GM23338 (cell line): ENCODE results near the gene GSTM5. TPM values are rescaled to one million over a fixed set of nuclear protein-coding genes. Genes with fewer than 3 reads are reported as not detected.

Experiments used
- ATAC-seq: fragments of 200-7000 bp; cut with Tn5 transposase; 3 replicates; pipeline ENCODE4 v1.9.1; 2020
- DNase-seq: peaks from one replicate; pipeline ENCODE4 v3.0.0-alpha.2; 2015; ENCODE audit warnings: low spot score
- H2AFZ ChIP-seq: fragments of 200-600 bp; sonication (generic); 2 replicates; pipeline ENCODE4 v1.8.0; 2016; ENCODE audit warnings: antibody characterized with exemption, mild to moderate bottlenecking, moderate library complexity
- H3F3A ChIP-seq: fragments of 200-600 bp; sonication (generic); replicated peaks from 2 replicates; pipeline ENCODE4 v1.8.0; 2017; ENCODE audit warnings: antibody characterized with exemption, mixed run types, low read depth
- H3K27ac ChIP-seq: fragments of 200-600 bp; sonication (generic); 2 replicates; pipeline ENCODE4 v1.6.1; 2016; ENCODE audit warnings: low read depth
- H3K27me3 ChIP-seq: fragments of 200-600 bp; sonication (generic); 2 replicates; pipeline ENCODE4 v1.8.0; 2016; ENCODE audit warnings: mild to moderate bottlenecking, mixed run types, moderate library complexity; ENCODE audit not compliant: insufficient read depth
- H3K36me3 ChIP-seq: fragments of 200-600 bp; sonication (generic); 2 replicates; pipeline ENCODE4 v1.8.0; 2016; ENCODE audit warnings: mild to moderate bottlenecking; ENCODE audit not compliant: insufficient read depth
- H3K4me1 ChIP-seq: fragments of 200-600 bp; sonication (generic); 2 replicates; pipeline ENCODE4 v1.8.0; 2016; ENCODE audit warnings: mild to moderate bottlenecking, moderate library complexity; ENCODE audit not compliant: insufficient read depth
- H3K4me2 ChIP-seq: fragments of 200-600 bp; sonication (generic); 2 replicates; pipeline ENCODE4 v1.7.1; 2017; ENCODE audit warnings: mixed run types
- H3K4me3 ChIP-seq: fragments of 200-600 bp; sonication (generic); 2 replicates; pipeline ENCODE4 v1.6.1; 2016; ENCODE audit warnings: mixed run types
- H3K79me2 ChIP-seq: fragments of 200-600 bp; sonication (generic); replicated peaks from 2 replicates; pipeline ENCODE4 v1.8.0; 2017; ENCODE audit warnings: mild to moderate bottlenecking; ENCODE audit not compliant: insufficient read depth
- H3K9me2 ChIP-seq: fragments of 200-600 bp; sonication (generic); 2 replicates; pipeline ENCODE4 v1.8.0; 2017; ENCODE audit not compliant: insufficient read depth
- H4K20me1 ChIP-seq: fragments of 200-600 bp; sonication (generic); replicated peaks from 2 replicates; pipeline ENCODE4 v1.8.0; 2017; ENCODE audit warnings: mild to moderate bottlenecking; ENCODE audit not compliant: insufficient read depth
- H3K27ac Mint-ChIP-seq: 2 replicates; pipeline ENCODE4 v1.8.0; 2020; ENCODE audit warnings: inconsistent platforms, mild to moderate bottlenecking, moderate library complexity, mixed read lengths
- H3K27me3 Mint-ChIP-seq: 3 replicates; pipeline ENCODE4 v1.8.0; 2022; ENCODE audit warnings: low read depth, mild to moderate bottlenecking, moderate library complexity, mixed read lengths, inconsistent platforms; ENCODE audit not compliant: insufficient read depth, poor library complexity
- H3K36me3 Mint-ChIP-seq: 3 replicates; pipeline ENCODE4 v1.8.0; 2021; ENCODE audit warnings: low read depth, mild to moderate bottlenecking, inconsistent platforms, moderate library complexity, mixed read lengths
- H3K4me1 Mint-ChIP-seq: 3 replicates; pipeline ENCODE4 v1.8.0; 2020; ENCODE audit warnings: mild to moderate bottlenecking, inconsistent platforms, mixed read lengths
- H3K4me3 Mint-ChIP-seq: 3 replicates; pipeline ENCODE4 v1.8.0; 2021; ENCODE audit warnings: moderate library complexity, mild to moderate bottlenecking, inconsistent platforms, mixed read lengths
- H3K9me3 Mint-ChIP-seq: 3 replicates; pipeline ENCODE4 v1.8.0; 2020; ENCODE audit warnings: moderate library complexity, mild to moderate bottlenecking, inconsistent platforms, mixed read lengths
- CREB1 ChIP-seq: fragments of 250-450 bp; sonication (Bioruptor Pico); IDR thresholded peaks from 2 replicates; pipeline ENCODE4 v1.5.0; 2020; ENCODE audit warnings: low read depth, mild to moderate bottlenecking, moderate library complexity
- EZH2 ChIP-seq: fragments of 200-600 bp; sonication (generic); IDR thresholded peaks from one replicate; pipeline ENCODE4 v1.8.0; 2017; ENCODE audit warnings: antibody characterized with exemption, mild to moderate bottlenecking, low read depth; ENCODE audit not compliant: unreplicated experiment
- EZH2phosphoT487 ChIP-seq: fragments of 200-600 bp; sonication (generic); IDR thresholded peaks from one replicate; pipeline ENCODE4 v1.8.1; 2018; ENCODE audit warnings: antibody characterized with exemption; ENCODE audit not compliant: unreplicated experiment
- JUNB ChIP-seq: IDR thresholded peaks from one replicate; pipeline ENCODE4 v1.6.1; 2016; ENCODE audit warnings: antibody characterized with exemption; ENCODE audit not compliant: unreplicated experiment
- NANOG ChIP-seq: IDR thresholded peaks from 2 replicates; pipeline ENCODE4 v1.6.1; 2016; ENCODE audit warnings: antibody characterized with exemption, borderline replicate concordance
- POLR2AphosphoS5 ChIP-seq: IDR thresholded peaks from 2 replicates; pipeline ENCODE4 v1.6.1; 2016; ENCODE audit warnings: antibody characterized with exemption, low read depth
- STAT1 ChIP-seq: IDR thresholded peaks from one replicate; pipeline ENCODE4 v1.6.1; 2016; ENCODE audit warnings: antibody characterized with exemption; ENCODE audit not compliant: unreplicated experiment
- ZNF114 ChIP-seq: fragments of 250-450 bp; sonication (Bioruptor Pico); IDR thresholded peaks from 2 replicates; pipeline ENCODE4 v1.5.0; 2020; ENCODE audit warnings: mild to moderate bottlenecking, moderate library complexity
- ZNF331 ChIP-seq: fragments of 250-450 bp; sonication (Bioruptor Pico); IDR thresholded peaks from 2 replicates; pipeline ENCODE4 v1.5.0; 2020; ENCODE audit warnings: low read depth, mild to moderate bottlenecking, moderate library complexity
- polyA plus RNA-seq: library from polyadenylated mRNA; unstranded; fragments of >200 nt; fragmentation: Nextera tagmentation; extraction: Ambion mirVana; gene quantifications from 2 replicates; pipeline ENCODE4 v1.2.1, GENCODE V29; 2016
- total RNA-seq: library from RNA; depleted of rRNA; stranded (reverse); fragments of >200 nt; shearing (Covaris generic); gene quantifications from 2 replicates; pipeline ENCODE4 v1.2.3, GENCODE V29; 2014
- TF ChIP-seq, protein P1 (sequence below): IDR thresholded peaks from 2 replicates; pipeline ENCODE4 v1.6.1; 2016; ENCODE audit warnings: antibody characterized with exemption
- TF ChIP-seq, protein P2 (sequence below): fragments of 250-450 bp; sonication (Bioruptor Pico); IDR thresholded peaks from 2 replicates; pipeline ENCODE4 v1.5.0; 2020; ENCODE audit warnings: mild to moderate bottlenecking, moderate library complexity
- TF ChIP-seq, protein P3 (sequence below): IDR thresholded peaks from one replicate; pipeline ENCODE4 v1.6.1; 2018; ENCODE audit warnings: antibody characterized with exemption; ENCODE audit not compliant: unreplicated experiment
- TF ChIP-seq, protein P4 (sequence below), 2 experiments: fragments of 200-600 bp in 1 of 2; sonication (generic) in 1 of 2; conservative IDR thresholded peaks; 2 replicates each; pipeline versions ENCODE4 v1.5.1 to v1.6.1; 2016 to 2017; ENCODE audit warnings: antibody characterized with exemption in 2 of 2, low read depth in 2 of 2, mild to moderate bottlenecking in 2 of 2, moderate library complexity in 1 of 2

The GSTM5 gene
- total and polyA plus RNA-seq, 2 experiments from 2014 or later = 2.5 to 5.0 TPM

DNA sequence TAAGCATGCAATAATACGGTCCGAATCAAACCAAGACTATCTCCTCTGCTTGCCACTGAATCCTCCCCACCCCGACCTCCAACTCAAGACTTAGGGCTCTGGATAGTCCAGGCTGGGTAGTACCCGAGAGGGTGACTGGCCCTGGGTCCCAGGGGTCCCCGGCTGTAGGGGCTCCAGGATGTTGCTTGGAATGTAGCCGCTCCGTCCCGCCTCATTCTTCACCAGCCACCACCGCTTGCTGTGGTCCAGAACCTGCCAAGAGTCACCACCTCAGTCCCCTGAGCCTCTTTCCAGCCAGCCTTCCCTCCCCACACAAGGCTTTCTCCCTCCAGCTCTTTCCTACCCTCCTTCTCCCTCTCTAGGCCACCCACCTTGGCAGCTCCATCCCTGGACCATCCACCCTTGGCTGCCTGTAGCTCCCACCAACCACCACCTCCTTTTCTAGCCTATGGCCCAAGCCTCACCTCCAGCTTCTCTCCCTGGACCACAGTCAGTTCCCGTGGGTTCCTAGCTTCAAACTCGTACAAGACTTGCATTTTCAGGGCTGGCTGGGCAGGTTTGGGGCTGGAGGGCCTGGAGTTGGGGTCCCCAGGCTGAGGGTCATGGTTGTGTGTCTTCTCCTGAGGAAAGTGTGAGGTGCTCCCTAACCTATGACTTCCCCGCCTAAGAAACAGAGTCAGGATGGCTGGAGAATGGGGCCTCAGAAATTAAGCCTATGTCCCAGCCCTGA, 39.6 kb downstream of the GSTM5 start:
- peaks cover 9% of the 10 kb centered on the region; the same call in 2 of the 3 replicates for H3K36me3 Mint-ChIP-seq
- H3K27ac Mint-ChIP-seq = no peak overlapping the region
- TF ChIP-seq EZH2 = no peak
- TF ChIP-seq ZNF331 (CRISPR knock-in tag) = no peak
- TF ChIP-seq, protein P1, sequence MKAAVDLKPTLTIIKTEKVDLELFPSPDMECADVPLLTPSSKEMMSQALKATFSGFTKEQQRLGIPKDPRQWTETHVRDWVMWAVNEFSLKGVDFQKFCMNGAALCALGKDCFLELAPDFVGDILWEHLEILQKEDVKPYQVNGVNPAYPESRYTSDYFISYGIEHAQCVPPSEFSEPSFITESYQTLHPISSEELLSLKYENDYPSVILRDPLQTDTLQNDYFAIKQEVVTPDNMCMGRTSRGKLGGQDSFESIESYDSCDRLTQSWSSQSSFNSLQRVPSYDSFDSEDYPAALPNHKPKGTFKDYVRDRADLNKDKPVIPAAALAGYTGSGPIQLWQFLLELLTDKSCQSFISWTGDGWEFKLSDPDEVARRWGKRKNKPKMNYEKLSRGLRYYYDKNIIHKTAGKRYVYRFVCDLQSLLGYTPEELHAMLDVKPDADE = no peak
- TF ChIP-seq STAT1 = no peak
- TF ChIP-seq EZH2phosphoT487 = no peak
- TF ChIP-seq JUNB = no peak
- no peak for TF ChIP-seq NANOG
- TF ChIP-seq, protein P2, sequence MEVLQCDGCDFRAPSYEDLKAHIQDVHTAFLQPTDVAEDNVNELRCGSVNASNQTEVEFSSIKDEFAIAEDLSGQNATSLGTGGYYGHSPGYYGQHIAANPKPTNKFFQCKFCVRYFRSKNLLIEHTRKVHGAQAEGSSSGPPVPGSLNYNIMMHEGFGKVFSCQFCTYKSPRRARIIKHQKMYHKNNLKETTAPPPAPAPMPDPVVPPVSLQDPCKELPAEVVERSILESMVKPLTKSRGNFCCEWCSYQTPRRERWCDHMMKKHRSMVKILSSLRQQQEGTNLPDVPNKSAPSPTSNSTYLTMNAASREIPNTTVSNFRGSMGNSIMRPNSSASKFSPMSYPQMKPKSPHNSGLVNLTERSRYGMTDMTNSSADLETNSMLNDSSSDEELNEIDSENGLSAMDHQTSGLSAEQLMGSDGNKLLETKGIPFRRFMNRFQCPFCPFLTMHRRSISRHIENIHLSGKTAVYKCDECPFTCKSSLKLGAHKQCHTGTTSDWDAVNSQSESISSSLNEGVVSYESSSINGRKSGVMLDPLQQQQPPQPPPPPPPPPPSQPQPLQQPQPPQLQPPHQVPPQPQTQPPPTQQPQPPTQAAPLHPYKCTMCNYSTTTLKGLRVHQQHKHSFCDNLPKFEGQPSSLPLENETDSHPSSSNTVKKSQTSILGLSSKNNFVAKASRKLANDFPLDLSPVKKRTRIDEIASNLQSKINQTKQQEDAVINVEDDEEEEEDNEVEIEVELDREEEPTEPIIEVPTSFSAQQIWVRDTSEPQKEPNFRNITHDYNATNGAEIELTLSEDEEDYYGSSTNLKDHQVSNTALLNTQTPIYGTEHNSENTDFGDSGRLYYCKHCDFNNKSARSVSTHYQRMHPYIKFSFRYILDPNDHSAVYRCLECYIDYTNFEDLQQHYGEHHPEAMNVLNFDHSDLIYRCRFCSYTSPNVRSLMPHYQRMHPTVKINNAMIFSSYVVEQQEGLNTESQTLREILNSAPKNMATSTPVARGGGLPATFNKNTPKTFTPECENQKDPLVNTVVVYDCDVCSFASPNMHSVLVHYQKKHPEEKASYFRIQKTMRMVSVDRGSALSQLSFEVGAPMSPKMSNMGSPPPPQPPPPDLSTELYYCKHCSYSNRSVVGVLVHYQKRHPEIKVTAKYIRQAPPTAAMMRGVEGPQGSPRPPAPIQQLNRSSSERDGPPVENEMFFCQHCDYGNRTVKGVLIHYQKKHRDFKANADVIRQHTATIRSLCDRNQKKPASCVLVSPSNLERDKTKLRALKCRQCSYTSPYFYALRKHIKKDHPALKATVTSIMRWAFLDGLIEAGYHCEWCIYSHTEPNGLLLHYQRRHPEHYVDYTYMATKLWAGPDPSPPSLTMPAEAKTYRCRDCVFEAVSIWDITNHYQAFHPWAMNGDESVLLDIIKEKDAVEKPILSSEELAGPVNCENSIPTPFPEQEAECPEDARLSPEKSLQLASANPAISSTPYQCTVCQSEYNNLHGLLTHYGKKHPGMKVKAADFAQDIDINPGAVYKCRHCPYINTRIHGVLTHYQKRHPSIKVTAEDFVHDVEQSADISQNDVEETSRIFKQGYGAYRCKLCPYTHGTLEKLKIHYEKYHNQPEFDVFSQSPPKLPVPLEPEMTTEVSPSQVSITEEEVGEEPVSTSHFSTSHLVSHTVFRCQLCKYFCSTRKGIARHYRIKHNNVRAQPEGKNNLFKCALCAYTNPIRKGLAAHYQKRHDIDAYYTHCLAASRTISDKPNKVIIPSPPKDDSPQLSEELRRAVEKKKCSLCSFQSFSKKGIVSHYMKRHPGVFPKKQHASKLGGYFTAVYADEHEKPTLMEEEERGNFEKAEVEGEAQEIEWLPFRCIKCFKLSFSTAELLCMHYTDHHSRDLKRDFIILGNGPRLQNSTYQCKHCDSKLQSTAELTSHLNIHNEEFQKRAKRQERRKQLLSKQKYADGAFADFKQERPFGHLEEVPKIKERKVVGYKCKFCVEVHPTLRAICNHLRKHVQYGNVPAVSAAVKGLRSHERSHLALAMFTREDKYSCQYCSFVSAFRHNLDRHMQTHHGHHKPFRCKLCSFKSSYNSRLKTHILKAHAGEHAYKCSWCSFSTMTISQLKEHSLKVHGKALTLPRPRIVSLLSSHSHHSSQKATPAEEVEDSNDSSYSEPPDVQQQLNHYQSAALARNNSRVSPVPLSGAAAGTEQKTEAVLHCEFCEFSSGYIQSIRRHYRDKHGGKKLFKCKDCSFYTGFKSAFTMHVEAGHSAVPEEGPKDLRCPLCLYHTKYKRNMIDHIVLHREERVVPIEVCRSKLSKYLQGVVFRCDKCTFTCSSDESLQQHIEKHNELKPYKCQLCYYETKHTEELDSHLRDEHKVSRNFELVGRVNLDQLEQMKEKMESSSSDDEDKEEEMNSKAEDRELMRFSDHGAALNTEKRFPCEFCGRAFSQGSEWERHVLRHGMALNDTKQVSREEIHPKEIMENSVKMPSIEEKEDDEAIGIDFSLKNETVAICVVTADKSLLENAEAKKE (CRISPR knock-in tag) = no peak
- TF ChIP-seq, protein P3, sequence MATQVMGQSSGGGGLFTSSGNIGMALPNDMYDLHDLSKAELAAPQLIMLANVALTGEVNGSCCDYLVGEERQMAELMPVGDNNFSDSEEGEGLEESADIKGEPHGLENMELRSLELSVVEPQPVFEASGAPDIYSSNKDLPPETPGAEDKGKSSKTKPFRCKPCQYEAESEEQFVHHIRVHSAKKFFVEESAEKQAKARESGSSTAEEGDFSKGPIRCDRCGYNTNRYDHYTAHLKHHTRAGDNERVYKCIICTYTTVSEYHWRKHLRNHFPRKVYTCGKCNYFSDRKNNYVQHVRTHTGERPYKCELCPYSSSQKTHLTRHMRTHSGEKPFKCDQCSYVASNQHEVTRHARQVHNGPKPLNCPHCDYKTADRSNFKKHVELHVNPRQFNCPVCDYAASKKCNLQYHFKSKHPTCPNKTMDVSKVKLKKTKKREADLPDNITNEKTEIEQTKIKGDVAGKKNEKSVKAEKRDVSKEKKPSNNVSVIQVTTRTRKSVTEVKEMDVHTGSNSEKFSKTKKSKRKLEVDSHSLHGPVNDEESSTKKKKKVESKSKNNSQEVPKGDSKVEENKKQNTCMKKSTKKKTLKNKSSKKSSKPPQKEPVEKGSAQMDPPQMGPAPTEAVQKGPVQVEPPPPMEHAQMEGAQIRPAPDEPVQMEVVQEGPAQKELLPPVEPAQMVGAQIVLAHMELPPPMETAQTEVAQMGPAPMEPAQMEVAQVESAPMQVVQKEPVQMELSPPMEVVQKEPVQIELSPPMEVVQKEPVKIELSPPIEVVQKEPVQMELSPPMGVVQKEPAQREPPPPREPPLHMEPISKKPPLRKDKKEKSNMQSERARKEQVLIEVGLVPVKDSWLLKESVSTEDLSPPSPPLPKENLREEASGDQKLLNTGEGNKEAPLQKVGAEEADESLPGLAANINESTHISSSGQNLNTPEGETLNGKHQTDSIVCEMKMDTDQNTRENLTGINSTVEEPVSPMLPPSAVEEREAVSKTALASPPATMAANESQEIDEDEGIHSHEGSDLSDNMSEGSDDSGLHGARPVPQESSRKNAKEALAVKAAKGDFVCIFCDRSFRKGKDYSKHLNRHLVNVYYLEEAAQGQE = no peak
- TF ChIP-seq CREB1 (CRISPR knock-in tag) = no peak
- no peak for TF ChIP-seq ZNF114 (CRISPR knock-in tag)
- no peak for TF ChIP-seq POLR2AphosphoS5
- TF ChIP-seq, protein P4, sequence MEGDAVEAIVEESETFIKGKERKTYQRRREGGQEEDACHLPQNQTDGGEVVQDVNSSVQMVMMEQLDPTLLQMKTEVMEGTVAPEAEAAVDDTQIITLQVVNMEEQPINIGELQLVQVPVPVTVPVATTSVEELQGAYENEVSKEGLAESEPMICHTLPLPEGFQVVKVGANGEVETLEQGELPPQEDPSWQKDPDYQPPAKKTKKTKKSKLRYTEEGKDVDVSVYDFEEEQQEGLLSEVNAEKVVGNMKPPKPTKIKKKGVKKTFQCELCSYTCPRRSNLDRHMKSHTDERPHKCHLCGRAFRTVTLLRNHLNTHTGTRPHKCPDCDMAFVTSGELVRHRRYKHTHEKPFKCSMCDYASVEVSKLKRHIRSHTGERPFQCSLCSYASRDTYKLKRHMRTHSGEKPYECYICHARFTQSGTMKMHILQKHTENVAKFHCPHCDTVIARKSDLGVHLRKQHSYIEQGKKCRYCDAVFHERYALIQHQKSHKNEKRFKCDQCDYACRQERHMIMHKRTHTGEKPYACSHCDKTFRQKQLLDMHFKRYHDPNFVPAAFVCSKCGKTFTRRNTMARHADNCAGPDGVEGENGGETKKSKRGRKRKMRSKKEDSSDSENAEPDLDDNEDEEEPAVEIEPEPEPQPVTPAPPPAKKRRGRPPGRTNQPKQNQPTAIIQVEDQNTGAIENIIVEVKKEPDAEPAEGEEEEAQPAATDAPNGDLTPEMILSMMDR (conservative IDR thresholded peaks at IDR 0.05; ENCODE audit: low read depth in 2 of 2) = no peak

More for the DNA sequence above, 39.6 kb downstream of the GSTM5 start:
- H3K27me3 ChIP-seq = no peaks in the 10 kb centered on the region
- H3K4me1 ChIP-seq = no peaks in the 10 kb centered on the region
- no peak for DNase-seq
- H3K4me2 ChIP-seq = no peak overlapping the region
- no peaks in the 10 kb centered on the region for H4K20me1 ChIP-seq
- H3K27me3 Mint-ChIP-seq = peaks cover 12% of the 10 kb centered on the region
- no peaks in the 10 kb centered on the region for H3K36me3 ChIP-seq
- no peak overlapping the region for H3K4me3 Mint-ChIP-seq
- no peaks in the 10 kb centered on the region for H3K4me1 Mint-ChIP-seq
- H3K4me3 ChIP-seq = no peak overlapping the region
- H2AFZ ChIP-seq = no peak overlapping the region
- H3K79me2 ChIP-seq = no peaks in the 10 kb centered on the region
- peaks cover 23% of the 10 kb centered on the region for H3K9me3 Mint-ChIP-seq
- H3F3A ChIP-seq = no peaks in the 10 kb centered on the region
- no peak overlapping the region for H3K27ac ChIP-seq
- no peaks in the 10 kb centered on the region for H3K9me2 ChIP-seq
- no peak for ATAC-seq
